ENCODE data around the gene MST1R.

Gene MST1R

GRCh38 chr3:49896345-49896744 is 7.3 kb downstream of the MST1R start:
- Histone ChIP-seq H3K27ac (ENCODE audit: low read length) (no peak overlapping the region), H3K36me3 (ENCODE audit: control insufficient read depth in 1 of 2, insufficient read depth in 2 of 2, low read length in 2 of 2) (peaks cover 0 to 23% of the 10 kb centered on the region in 2 donors), H3K4me3 (ENCODE audit: low read depth in 1 of 2, low read length in 2 of 2) (no peak overlapping the region), H3K27me3 (ENCODE audit: low read depth, low read length) (no peaks in the 10 kb centered on the region), H3K9me3 (ENCODE audit: control insufficient read depth in 1 of 2, low read length in 2 of 2) (no peaks in the 10 kb centered on the region), H3K4me1 (ENCODE audit: control insufficient read depth in 1 of 2, insufficient read depth in 2 of 2, low read length in 2 of 2) (no peaks in the 10 kb centered on the region)

- Histone ChIP-seq H3K36me3 (ENCODE audit: control insufficient read depth in 1 of 2, insufficient read depth in 2 of 2, low read length in 2 of 2) (peaks cover 0 to 29% of the 10 kb centered on the region in 2 donors), H3K4me1 (ENCODE audit: control insufficient read depth in 1 of 2, insufficient read depth in 2 of 2, low read length in 2 of 2) (no peaks in the 10 kb centered on the region), H3K27ac (ENCODE audit: low read length) (no peak overlapping the region), H3K4me3 (ENCODE audit: low read depth in 1 of 2, low read length in 2 of 2) (no peak overlapping the region), H3K27me3 (ENCODE audit: low read depth, low read length) (no peaks in the 10 kb centered on the region), H3K9me3 (ENCODE audit: control insufficient read depth in 1 of 2, low read length in 2 of 2) (no peaks in the 10 kb centered on the region)
Measured at GRCh38 chr3:49895791-49896190, 7.9 kb downstream of the MST1R start.

- Histone ChIP-seq H3K36me3 (ENCODE audit: control insufficient read depth in 1 of 2, insufficient read depth in 2 of 2, low read length in 2 of 2) (peaks cover 0 to 9% of the 10 kb centered on the region in 2 donors), H3K4me1 (ENCODE audit: control insufficient read depth in 1 of 2, insufficient read depth in 2 of 2, low read length in 2 of 2) (no peaks in the 10 kb centered on the region), H3K27me3 (ENCODE audit: low read depth, low read length) (no peaks in the 10 kb centered on the region), H3K27ac (ENCODE audit: low read length) (no peak overlapping the region), H3K9me3 (ENCODE audit: control insufficient read depth in 1 of 2, low read length in 2 of 2) (no peaks in the 10 kb centered on the region), H3K4me3 (ENCODE audit: low read depth in 1 of 2, low read length in 2 of 2) (no peak overlapping the region)
Measured at GRCh38 chr3:49889296-49889695, 14.4 kb downstream of the MST1R start.

GRCh38 chr3:49886922-49887265 is 16.8 kb downstream of the MST1R start:
- Histone ChIP-seq H3K4me3 (ENCODE audit: low read depth in 1 of 2, low read length in 2 of 2) (no peak overlapping the region), H3K9me3 (ENCODE audit: control insufficient read depth in 1 of 2, low read length in 2 of 2) (no peaks in the 10 kb centered on the region), H3K36me3 (ENCODE audit: control insufficient read depth in 1 of 2, insufficient read depth in 2 of 2, low read length in 2 of 2) (peaks cover 0 to 9% of the 10 kb centered on the region in 2 donors), H3K27ac (ENCODE audit: low read length) (no peak overlapping the region), H3K4me1 (ENCODE audit: control insufficient read depth in 1 of 2, insufficient read depth in 2 of 2, low read length in 2 of 2) (peaks cover 2 to 8% of the 10 kb centered on the region in 2 donors), H3K27me3 (ENCODE audit: low read depth, low read length) (no peaks in the 10 kb centered on the region)

GRCh38 chr3:49883998-49884397 is 19.7 kb downstream of the MST1R start:
- no peaks in the 10 kb centered on the region for H3K9me3 ChIP-seq (ENCODE audit: control insufficient read depth in 1 of 2, low read length in 2 of 2)
- no peak overlapping the region for H3K27ac ChIP-seq (ENCODE audit: low read length)
- H3K4me3 ChIP-seq (ENCODE audit: low read depth in 1 of 2, low read length in 2 of 2): no peak overlapping the region
- no peaks in the 10 kb centered on the region for H3K27me3 ChIP-seq (ENCODE audit: low read depth, low read length)
- H3K36me3 ChIP-seq (ENCODE audit: control insufficient read depth in 1 of 2, insufficient read depth in 2 of 2, low read length in 2 of 2): no peaks in the 10 kb centered on the region
- peaks cover 7 to 22% of the 10 kb centered on the region in 2 donors for H3K4me1 ChIP-seq (ENCODE audit: control insufficient read depth in 1 of 2, insufficient read depth in 2 of 2, low read length in 2 of 2)

- Histone ChIP-seq H3K9me3 (ENCODE audit: control insufficient read depth in 1 of 2, low read length in 2 of 2) (no peaks in the 10 kb centered on the region), H3K27me3 (ENCODE audit: low read depth, low read length) (no peaks in the 10 kb centered on the region), H3K27ac (ENCODE audit: low read length) (no peak overlapping the region), H3K36me3 (ENCODE audit: control insufficient read depth in 1 of 2, insufficient read depth in 2 of 2, low read length in 2 of 2) (no peaks in the 10 kb centered on the region), H3K4me1 (ENCODE audit: control insufficient read depth in 1 of 2, insufficient read depth in 2 of 2, low read length in 2 of 2) (peaks cover 7 to 22% of the 10 kb centered on the region in 2 donors), H3K4me3 (ENCODE audit: low read depth in 1 of 2, low read length in 2 of 2) (peak overlapping the region in 1 of 2 donors; percentile 12)
Measured at GRCh38 chr3:49882166-49882565, 21.5 kb downstream of the MST1R start.

- Histone ChIP-seq H3K4me1 (ENCODE audit: control insufficient read depth in 1 of 2, insufficient read depth in 2 of 2, low read length in 2 of 2) (peaks cover 7 to 22% of the 10 kb centered on the region in 2 donors), H3K27ac (ENCODE audit: low read length) (no peak overlapping the region), H3K9me3 (ENCODE audit: control insufficient read depth in 1 of 2, low read length in 2 of 2) (no peaks in the 10 kb centered on the region), H3K36me3 (ENCODE audit: control insufficient read depth in 1 of 2, insufficient read depth in 2 of 2, low read length in 2 of 2) (no peaks in the 10 kb centered on the region), H3K4me3 (ENCODE audit: low read depth in 1 of 2, low read length in 2 of 2) (no peak overlapping the region), H3K27me3 (ENCODE audit: low read depth, low read length) (no peaks in the 10 kb centered on the region)
Measured at GRCh38 chr3:49880581-49881315, 22.9 kb downstream of the MST1R start.

GRCh38 chr3:49879721-49880120 is 24.0 kb downstream of the MST1R start:
- peaks cover 7 to 22% of the 10 kb centered on the region in 2 donors for H3K4me1 ChIP-seq (ENCODE audit: control insufficient read depth in 1 of 2, insufficient read depth in 2 of 2, low read length in 2 of 2)
- H3K9me3 ChIP-seq (ENCODE audit: control insufficient read depth in 1 of 2, low read length in 2 of 2): no peaks in the 10 kb centered on the region
- no peaks in the 10 kb centered on the region for H3K27me3 ChIP-seq (ENCODE audit: low read depth, low read length)
- no peak overlapping the region for H3K4me3 ChIP-seq (ENCODE audit: low read depth in 1 of 2, low read length in 2 of 2)
- no peaks in the 10 kb centered on the region for H3K36me3 ChIP-seq (ENCODE audit: control insufficient read depth in 1 of 2, insufficient read depth in 2 of 2, low read length in 2 of 2)
- H3K27ac ChIP-seq (ENCODE audit: low read length): no peak overlapping the region

GRCh38 chr3:49878686-49879085 is 25.0 kb downstream of the MST1R start:
- Histone ChIP-seq H3K27ac (ENCODE audit: low read length) (no peak overlapping the region), H3K4me1 (ENCODE audit: control insufficient read depth in 1 of 2, insufficient read depth in 2 of 2, low read length in 2 of 2) (peaks cover 7 to 22% of the 10 kb centered on the region in 2 donors), H3K27me3 (ENCODE audit: low read depth, low read length) (no peaks in the 10 kb centered on the region), H3K4me3 (ENCODE audit: low read depth in 1 of 2, low read length in 2 of 2) (no peak overlapping the region), H3K9me3 (ENCODE audit: control insufficient read depth in 1 of 2, low read length in 2 of 2) (no peaks in the 10 kb centered on the region), H3K36me3 (ENCODE audit: control insufficient read depth in 1 of 2, insufficient read depth in 2 of 2, low read length in 2 of 2) (no peaks in the 10 kb centered on the region)

- Histone ChIP-seq H3K4me1 (ENCODE audit: control insufficient read depth in 1 of 2, insufficient read depth in 2 of 2, low read length in 2 of 2) (peaks cover 7 to 22% of the 10 kb centered on the region in 2 donors), H3K4me3 (ENCODE audit: low read depth in 1 of 2, low read length in 2 of 2) (no peak overlapping the region), H3K27me3 (ENCODE audit: low read depth, low read length) (no peaks in the 10 kb centered on the region), H3K9me3 (ENCODE audit: control insufficient read depth in 1 of 2, low read length in 2 of 2) (no peaks in the 10 kb centered on the region), H3K27ac (ENCODE audit: low read length) (no peak overlapping the region), H3K36me3 (ENCODE audit: control insufficient read depth in 1 of 2, insufficient read depth in 2 of 2, low read length in 2 of 2) (no peaks in the 10 kb centered on the region)
Measured at GRCh38 chr3:49877716-49878115, 26.0 kb downstream of the MST1R start.

- Histone ChIP-seq H3K27ac (ENCODE audit: low read length) (no peak overlapping the region), H3K4me3 (ENCODE audit: low read depth in 1 of 2, low read length in 2 of 2) (no peak overlapping the region), H3K4me1 (ENCODE audit: control insufficient read depth in 1 of 2, insufficient read depth in 2 of 2, low read length in 2 of 2) (peaks cover 2 to 11% of the 10 kb centered on the region in 2 donors), H3K9me3 (ENCODE audit: control insufficient read depth in 1 of 2, low read length in 2 of 2) (no peaks in the 10 kb centered on the region), H3K27me3 (ENCODE audit: low read depth, low read length) (no peaks in the 10 kb centered on the region), H3K36me3 (ENCODE audit: control insufficient read depth in 1 of 2, insufficient read depth in 2 of 2, low read length in 2 of 2) (no peaks in the 10 kb centered on the region)
Measured at GRCh38 chr3:49876567-49876966, 27.1 kb downstream of the MST1R start.

- H3K27me3 ChIP-seq (ENCODE audit: low read depth, low read length): peaks cover 18% of the 10 kb centered on the region
- H3K4me3 ChIP-seq (ENCODE audit: low read depth in 1 of 2, low read length in 2 of 2): no peak overlapping the region
- peaks cover 0 to 16% of the 10 kb centered on the region in 2 donors for H3K4me1 ChIP-seq (ENCODE audit: control insufficient read depth in 1 of 2, insufficient read depth in 2 of 2, low read length in 2 of 2)
- no peaks in the 10 kb centered on the region for H3K36me3 ChIP-seq (ENCODE audit: control insufficient read depth in 1 of 2, insufficient read depth in 2 of 2, low read length in 2 of 2)
- H3K27ac ChIP-seq (ENCODE audit: low read length): no peak overlapping the region
- no peaks in the 10 kb centered on the region for H3K9me3 ChIP-seq (ENCODE audit: control insufficient read depth in 1 of 2, low read length in 2 of 2)
Measured at GRCh38 chr3:49873623-49874022, 30.1 kb downstream of the MST1R start.
